Tibial artery (tissue), 4 donors: ENCODE data around the gene KAZN.

Source experiments
- DNase-seq, 2 donors: peaks; one replicate each; pipeline ENCODE4 v3.0.0-alpha.2; 2019
- H3K27ac ChIP-seq, 2 donors: fragments of 200-600 bp; sonication (generic) in 1 of 2; 1 replicate in 1 of 2; 2 replicates in 1 of 2; pipeline ENCODE4 v1.5.1; 2018 to 2019; ENCODE audit warnings: mild to moderate bottlenecking in 1 of 2
- H3K27me3 ChIP-seq, 2 donors: fragments of 200-600 bp; sonication (generic) in 1 of 2; one replicate each; pipeline versions ENCODE4 v1.5.1 to v1.6.0; 2016 to 2019
- H3K36me3 ChIP-seq, 3 donors: fragments of 200-600 bp; sonication (generic) in 2 of 3; one replicate each; pipeline ENCODE4 v1.5.1; 2016 to 2019; ENCODE audit warnings: mild to moderate bottlenecking in 2 of 3
- H3K4me1 ChIP-seq, 4 donors: fragments of 200-600 bp; sonication (generic) in 2 of 4; 1 replicate in 3 of 4; 2 replicates in 1 of 4; pipeline ENCODE4 v1.5.1; 2016 to 2019
- H3K4me3 ChIP-seq, 2 donors: fragments of 200-600 bp; sonication (generic) in 1 of 2; 1 replicate in 1 of 2; 2 replicates in 1 of 2; pipeline ENCODE4 v1.5.1; 2018 to 2019; ENCODE audit warnings: mild to moderate bottlenecking in 2 of 2
- H3K9me3 ChIP-seq, 3 donors: fragments of 200-600 bp; sonication (generic) in 1 of 3; one replicate each; pipeline ENCODE4 v1.5.1; 2016 to 2019
- CTCF ChIP-seq, 2 experiments: fragments of 200-600 bp in 1 of 2; fragments of 450-650 bp in 1 of 2; IDR thresholded peaks; one replicate each; pipeline ENCODE4 v1.5.1; 2017 to 2019; ENCODE audit warnings: antibody characterized with exemption in 2 of 2, mild to moderate bottlenecking in 1 of 2, moderate library complexity in 1 of 2
- intact Hi-C: fragments of 100-400 bp; cut with DNase I; formaldehyde crosslinking; loops from one replicate; pipeline ENCODE4 v1.15.0; 2023; ENCODE audit warnings: low total_unique reads

KAZN gene

GRCh38 chr1:14741082-14741481 is 142.6 kb downstream of the KAZN start:
- H3K27me3 ChIP-seq = peaks cover 0 to 44% of the 10 kb centered on the region in 2 donors
- no peaks in the 10 kb centered on the region for H3K4me1 ChIP-seq
- no peak for DNase-seq
- H3K27ac ChIP-seq = no peak overlapping the region
- no peaks in the 10 kb centered on the region for H3K9me3 ChIP-seq
- TF ChIP-seq CTCF (IDR thresholded peaks at IDR 0.05) = no peak
- H3K36me3 ChIP-seq = no peaks in the 10 kb centered on the region
- no peak overlapping the region for H3K4me3 ChIP-seq
- intact Hi-C loops = no loop called here

GRCh38 chr1:14741532-14741931 is 143.0 kb downstream of the KAZN start:
- no peaks in the 10 kb centered on the region for H3K9me3 ChIP-seq
- intact Hi-C loops = no loop called here
- H3K27ac ChIP-seq = no peak overlapping the region
- no peak overlapping the region for H3K4me3 ChIP-seq
- no peak for TF ChIP-seq CTCF (IDR thresholded peaks at IDR 0.05)
- H3K27me3 ChIP-seq = peaks cover 0 to 44% of the 10 kb centered on the region in 2 donors
- DNase-seq = no peak
- no peaks in the 10 kb centered on the region for H3K36me3 ChIP-seq
- no peaks in the 10 kb centered on the region for H3K4me1 ChIP-seq

- no peak overlapping the region for H3K27ac ChIP-seq
- no peaks in the 10 kb centered on the region for H3K36me3 ChIP-seq
- peaks cover 0 to 36% of the 10 kb centered on the region in 2 donors for H3K27me3 ChIP-seq
- no peaks in the 10 kb centered on the region for H3K4me1 ChIP-seq
- H3K4me3 ChIP-seq = no peak overlapping the region
- no peaks in the 10 kb centered on the region for H3K9me3 ChIP-seq
- intact Hi-C loops = no loop called here
- TF ChIP-seq CTCF (IDR thresholded peaks at IDR 0.05) = no peak
- DNase-seq = no peak
These were observed 143.9 kb downstream of the KAZN start for GRCh38 chr1:14742181-14742980.

GRCh38 chr1:14743368-14743767 is 144.9 kb downstream of the KAZN start:
- no peaks in the 10 kb centered on the region for H3K4me1 ChIP-seq
- H3K27ac ChIP-seq = no peak overlapping the region
- intact Hi-C loops = no loop called here
- H3K36me3 ChIP-seq = no peaks in the 10 kb centered on the region
- no peak for DNase-seq
- no peak for TF ChIP-seq CTCF (IDR thresholded peaks at IDR 0.05)
- H3K4me3 ChIP-seq = no peak overlapping the region
- peaks cover 0 to 29% of the 10 kb centered on the region in 2 donors for H3K27me3 ChIP-seq
- H3K9me3 ChIP-seq = no peaks in the 10 kb centered on the region

DNA sequence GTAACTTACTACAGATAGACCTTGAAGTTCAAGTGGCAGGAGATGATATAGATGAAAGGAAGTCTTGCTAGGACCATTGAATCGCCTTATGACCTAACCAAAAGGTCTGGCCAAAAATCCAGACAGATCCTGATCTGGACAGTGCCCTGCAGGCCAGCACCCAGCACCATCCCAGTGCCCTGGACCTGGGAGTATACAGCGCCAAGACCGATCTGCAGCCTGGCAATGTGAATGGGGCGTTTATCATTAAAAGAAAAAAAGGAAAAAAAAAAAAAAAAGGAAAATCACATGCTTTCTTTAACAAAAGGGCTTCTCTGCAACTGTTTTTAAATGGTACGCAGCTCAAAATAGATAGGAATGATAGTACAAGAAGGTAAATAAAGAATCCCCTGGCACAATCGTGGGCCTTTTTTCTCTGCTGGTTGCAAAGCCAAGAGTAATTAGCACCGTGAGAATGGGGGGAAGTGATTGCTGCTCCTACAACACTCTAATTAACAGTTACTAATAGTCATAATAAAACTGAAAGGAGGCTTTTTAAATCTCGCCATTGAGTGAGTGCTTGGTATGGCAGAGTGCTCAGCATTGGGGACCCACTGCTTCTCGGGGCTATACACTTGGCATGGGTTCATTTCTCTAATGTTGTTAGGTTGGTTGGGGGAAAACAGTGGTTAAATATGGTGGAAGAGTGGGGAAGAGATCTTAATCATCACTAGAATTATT is 146.7 kb downstream of the KAZN start:
- no peaks in the 10 kb centered on the region for H3K4me1 ChIP-seq
- no peaks in the 10 kb centered on the region for H3K36me3 ChIP-seq
- H3K27ac ChIP-seq = no peak overlapping the region
- no peak for DNase-seq
- H3K4me3 ChIP-seq = no peak overlapping the region
- peaks cover 0 to 18% of the 10 kb centered on the region in 2 donors for H3K27me3 ChIP-seq
- H3K9me3 ChIP-seq = no peaks in the 10 kb centered on the region
- intact Hi-C loops = no loop called here
- TF ChIP-seq CTCF (IDR thresholded peaks at IDR 0.05) = no peak
